Left ventricle myocardium inferior (tissue), 1 donor: Measurements from ENCODE around the gene PTPN3. TPM values are rescaled to one million over a fixed set of nuclear protein-coding genes. Genes with fewer than 3 reads are reported as not detected.

Source experiments
- DNase-seq: peaks from one replicate; pipeline ENCODE4 v3.0.0-alpha.2; 2020
- H3K27ac ChIP-seq: fragments of 200-600 bp; replicated peaks from 2 replicates; pipeline ENCODE4 v1.8.0; 2021
- H3K27me3 ChIP-seq: fragments of 200-600 bp; 2 replicates; pipeline ENCODE4 v1.8.0; 2021; ENCODE audit warnings: low read depth
- H3K36me3 ChIP-seq: fragments of 200-600 bp; 2 replicates; pipeline ENCODE4 v1.8.0; 2021
- H3K4me1 ChIP-seq: fragments of 200-600 bp; 2 replicates; pipeline ENCODE4 v1.8.0; 2021
- H3K4me3 ChIP-seq: fragments of 200-600 bp; 2 replicates; pipeline ENCODE4 v1.8.0; 2021; ENCODE audit warnings: mild to moderate bottlenecking, moderate library complexity
- H3K9me3 ChIP-seq: fragments of 200-600 bp; replicated peaks from 2 replicates; pipeline ENCODE4 v1.8.0; 2021
- CTCF ChIP-seq: fragments of 200-600 bp; IDR thresholded peaks from 2 replicates; pipeline ENCODE4 v1.8.0; 2021; ENCODE audit warnings: antibody characterized with exemption, mild to moderate bottlenecking, borderline replicate concordance
- intact Hi-C: fragments of 100-400 bp; cut with micrococcal nuclease; formaldehyde crosslinking; loops from one replicate; pipeline ENCODE4 v1.11.0; 2022
- total RNA-seq: library from RNA; stranded (reverse); fragmentation: NEBNext Ultra II Directional; extraction: Animal tissue kit (Norgen Biotek cat#: 25700); gene quantifications from one replicate; pipeline ENCODE4 v1.2.1, GENCODE V29; 2021
- donor health status: DM: no; HTN: yes; CAD: no; lungs with severe emphysema.

Gene PTPN3
- total RNA-seq, 1 donor from 2014 or later: 27.4 TPM

- DNase-seq: no peak
- no peak for TF ChIP-seq CTCF
- no peaks in the 10 kb centered on the region for H3K4me1 ChIP-seq
These were observed 142.4 kb downstream of the PTPN3 start for GRCh38 chr9:109355564-109356297.

GRCh38 chr9:109354190-109354589, 143.9 kb downstream of the PTPN3 start:
- H3K36me3 ChIP-seq: no peaks in the 10 kb centered on the region
- H3K4me3 ChIP-seq: no peak overlapping the region
- H3K4me1 ChIP-seq: peaks cover 6% of the 10 kb centered on the region
- no peaks in the 10 kb centered on the region for H3K9me3 ChIP-seq
- TF ChIP-seq CTCF: no peak
- H3K27ac ChIP-seq: no peak overlapping the region
- no peak for DNase-seq
- peaks cover 15% of the 10 kb centered on the region for H3K27me3 ChIP-seq
- intact Hi-C loops: no loop called here

More at GRCh38 chr9:109355564-109356297, 142.4 kb downstream of the PTPN3 start:
- Histone ChIP-seq H3K9me3 (no peaks in the 10 kb centered on the region), H3K4me3 (no peak overlapping the region), H3K27me3 (peaks cover 15% of the 10 kb centered on the region), H3K36me3 (no peaks in the 10 kb centered on the region), H3K27ac (no peak overlapping the region)
- intact Hi-C loops: no loop called here

- H3K36me3 ChIP-seq: no peaks in the 10 kb centered on the region
- no peak overlapping the region for H3K27ac ChIP-seq
- intact Hi-C loops: no loop called here
- TF ChIP-seq CTCF: no peak
- H3K4me1 ChIP-seq: peaks cover 9% of the 10 kb centered on the region
- no peak for DNase-seq
- H3K27me3 ChIP-seq: peaks cover 10% of the 10 kb centered on the region
- H3K9me3 ChIP-seq: no peaks in the 10 kb centered on the region
- no peak overlapping the region for H3K4me3 ChIP-seq
These were observed 147.1 kb downstream of the PTPN3 start for GRCh38 chr9:109351032-109351431.

DNA sequence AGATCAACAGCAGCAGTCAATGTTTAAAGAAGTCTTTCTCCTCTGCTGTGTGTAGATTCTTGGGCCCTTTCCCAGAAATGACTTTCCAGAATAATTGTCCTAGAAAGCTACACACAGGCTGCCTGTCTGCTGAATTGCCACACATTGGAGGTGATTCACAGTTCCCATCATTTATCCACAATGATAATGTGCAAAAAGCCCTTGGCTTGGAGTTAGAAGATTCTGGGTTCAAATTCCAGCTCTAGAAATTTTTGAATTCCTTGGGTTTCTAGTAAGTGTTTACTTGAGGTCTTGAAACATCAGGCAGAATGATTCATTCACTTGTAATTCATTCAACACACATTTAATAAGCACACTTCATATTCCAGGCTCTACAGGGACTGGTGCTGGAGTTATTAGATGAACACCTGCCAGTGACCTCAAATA, 148.7 kb downstream of the PTPN3 start:
- intact Hi-C loops: no loop called here
- no peak for TF ChIP-seq CTCF
- Histone ChIP-seq H3K27me3 (no peaks in the 10 kb centered on the region), H3K9me3 (no peaks in the 10 kb centered on the region), H3K4me1 (peaks cover 9% of the 10 kb centered on the region), H3K36me3 (no peaks in the 10 kb centered on the region), H3K27ac (no peak overlapping the region), H3K4me3 (no peak overlapping the region)
- DNase-seq: no peak

- H3K36me3 ChIP-seq: no peaks in the 10 kb centered on the region
- H3K27me3 ChIP-seq: peaks cover 9% of the 10 kb centered on the region
- intact Hi-C loops: no loop called here
- no peak for DNase-seq
- H3K4me1 ChIP-seq: peaks cover 9% of the 10 kb centered on the region
- no peaks in the 10 kb centered on the region for H3K9me3 ChIP-seq
- H3K4me3 ChIP-seq: no peak overlapping the region
- TF ChIP-seq CTCF: no peak
- H3K27ac ChIP-seq: no peak overlapping the region
These were observed 151.2 kb downstream of the PTPN3 start for GRCh38 chr9:109346904-109347303.
